ENCODE measurements around the gene LYPD8.
"Not testable (repeated sequence)": the region's sequence is repeated elsewhere in the genome, so short reads cannot be mapped to it uniquely, and the experiment has no call there.

DNA sequence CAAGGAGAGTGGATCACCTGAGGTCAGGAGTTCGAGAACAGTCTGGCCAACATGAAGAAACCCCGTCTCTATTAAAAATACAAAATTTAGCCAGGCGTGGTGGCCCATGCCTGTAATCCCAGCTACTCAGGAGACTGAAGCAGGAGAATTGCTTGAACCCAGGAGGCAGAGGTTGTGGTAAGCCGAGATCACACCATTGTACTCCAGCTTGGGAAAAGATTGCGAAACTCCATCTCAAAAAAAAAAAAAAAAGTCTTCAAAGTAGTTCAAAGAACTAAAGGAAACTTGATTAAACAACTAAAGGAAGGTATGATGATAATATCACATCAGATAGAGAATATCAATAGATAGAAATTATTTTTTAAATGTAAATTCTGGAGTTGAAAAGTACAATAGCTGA lies 39.1 kb upstream of the LYPD8 start:
- not testable (repeated sequence) for TF ChIP-seq POLR2A (IDR thresholded peaks at IDR 0.05; ENCODE audit: low read length); GATA1 (IDR thresholded peaks at IDR 0.05; ENCODE audit: low read depth, low read length)

Measured in erythroblast (primary cell).